Upper lobe of left lung (tissue), 4 donors: ENCODE results near the gene UBL3.

Source experiments
- EP300 ChIP-seq, 4 donors: sonication (generic); formaldehyde crosslinking; IDR thresholded peaks; one replicate each; pipeline ENCODE4 v1.5.1; 2017; ENCODE audit warnings: antibody characterized with exemption in 4 of 4, control low read depth in 2 of 4
- POLR2A ChIP-seq, 4 donors: fragments of 450-650 bp; IDR thresholded peaks; one replicate each; pipeline ENCODE4 v1.5.1; 2016 to 2017; ENCODE audit warnings: antibody characterized with exemption in 4 of 4, mild to moderate bottlenecking in 2 of 4
- TF ChIP-seq, protein P1 (sequence below), 6 experiments: fragments of 450-650 bp in 4 of 6; fragments of 200-600 bp in 2 of 6; sonication (generic) in 2 of 6; IDR thresholded peaks; one replicate each; pipeline ENCODE4 v1.5.1; 2016 to 2019; ENCODE audit warnings: antibody characterized with exemption in 6 of 6

DNA sequence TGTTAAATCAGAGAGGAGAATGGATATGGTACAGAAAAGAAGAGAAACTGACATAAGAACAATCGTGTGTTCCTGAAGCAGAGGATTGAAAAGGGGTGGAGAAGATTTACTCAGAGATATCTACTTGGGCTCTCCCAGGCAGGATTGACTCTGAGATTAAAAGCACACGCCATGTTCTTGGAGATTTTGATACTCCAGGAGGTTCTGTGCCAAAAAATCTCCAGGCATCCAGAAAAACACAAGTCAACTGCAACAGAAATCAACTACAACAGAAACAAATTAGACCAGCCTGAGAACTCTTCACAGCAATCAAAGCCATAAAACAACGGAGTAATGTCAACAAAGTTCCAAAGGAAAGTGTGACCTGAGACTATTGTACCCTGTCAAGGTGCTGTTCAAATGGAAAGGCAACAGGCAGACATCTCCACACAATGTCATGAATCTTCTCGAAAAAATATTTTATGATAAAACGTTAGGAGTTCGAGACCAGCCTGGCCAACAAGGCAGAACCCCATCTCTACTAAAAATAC lies 104.2 kb downstream of the UBL3 start:
- TF ChIP-seq POLR2A (IDR thresholded peaks at IDR 0.05) = no peak
- TF ChIP-seq, protein P1, sequence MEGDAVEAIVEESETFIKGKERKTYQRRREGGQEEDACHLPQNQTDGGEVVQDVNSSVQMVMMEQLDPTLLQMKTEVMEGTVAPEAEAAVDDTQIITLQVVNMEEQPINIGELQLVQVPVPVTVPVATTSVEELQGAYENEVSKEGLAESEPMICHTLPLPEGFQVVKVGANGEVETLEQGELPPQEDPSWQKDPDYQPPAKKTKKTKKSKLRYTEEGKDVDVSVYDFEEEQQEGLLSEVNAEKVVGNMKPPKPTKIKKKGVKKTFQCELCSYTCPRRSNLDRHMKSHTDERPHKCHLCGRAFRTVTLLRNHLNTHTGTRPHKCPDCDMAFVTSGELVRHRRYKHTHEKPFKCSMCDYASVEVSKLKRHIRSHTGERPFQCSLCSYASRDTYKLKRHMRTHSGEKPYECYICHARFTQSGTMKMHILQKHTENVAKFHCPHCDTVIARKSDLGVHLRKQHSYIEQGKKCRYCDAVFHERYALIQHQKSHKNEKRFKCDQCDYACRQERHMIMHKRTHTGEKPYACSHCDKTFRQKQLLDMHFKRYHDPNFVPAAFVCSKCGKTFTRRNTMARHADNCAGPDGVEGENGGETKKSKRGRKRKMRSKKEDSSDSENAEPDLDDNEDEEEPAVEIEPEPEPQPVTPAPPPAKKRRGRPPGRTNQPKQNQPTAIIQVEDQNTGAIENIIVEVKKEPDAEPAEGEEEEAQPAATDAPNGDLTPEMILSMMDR (IDR thresholded peaks at IDR 0.05) = no peak
- TF ChIP-seq EP300 (IDR thresholded peaks at IDR 0.05) = no peak
